GM19099 (cell line): ENCODE results near the gene TMCO6.
A peak's percentile ranks its signal among the peaks of the same experiment; 100 is the strongest.

ENCODE experiments used
- POLR2A ChIP-seq: IDR thresholded peaks from 3 replicates; pipeline ENCODE4 v1.6.1; 2011; ENCODE audit warnings: low read depth; ENCODE audit not compliant: insufficient read length; ENCODE audit errors: extremely low read depth

TMCO6 gene

GRCh38 chr5:140647042-140647419 is 7.8 kb downstream of the TMCO6 start:
- no peak for TF ChIP-seq POLR2A

- no peak for TF ChIP-seq POLR2A
These were observed 19.6 kb downstream of the TMCO6 start for GRCh38 chr5:140658870-140659269.

DNA sequence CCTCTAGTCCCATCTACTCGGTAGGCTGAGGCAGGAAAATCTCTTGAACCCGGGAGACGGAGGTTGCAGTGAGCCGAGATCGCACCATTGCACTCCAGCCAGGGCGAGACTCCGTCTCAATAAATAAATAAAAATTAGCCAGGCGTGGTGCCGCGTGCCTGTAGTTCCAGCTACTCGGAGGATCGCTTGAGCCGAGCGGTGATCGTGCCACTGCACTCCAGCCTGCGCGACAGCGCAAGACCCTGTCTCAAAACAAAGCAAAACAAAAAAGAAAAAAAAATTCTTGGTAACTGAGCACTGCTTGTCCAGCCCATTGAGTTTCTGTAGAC is 24.7 kb downstream of the TMCO6 start:
- no peak for TF ChIP-seq POLR2A

DNA sequence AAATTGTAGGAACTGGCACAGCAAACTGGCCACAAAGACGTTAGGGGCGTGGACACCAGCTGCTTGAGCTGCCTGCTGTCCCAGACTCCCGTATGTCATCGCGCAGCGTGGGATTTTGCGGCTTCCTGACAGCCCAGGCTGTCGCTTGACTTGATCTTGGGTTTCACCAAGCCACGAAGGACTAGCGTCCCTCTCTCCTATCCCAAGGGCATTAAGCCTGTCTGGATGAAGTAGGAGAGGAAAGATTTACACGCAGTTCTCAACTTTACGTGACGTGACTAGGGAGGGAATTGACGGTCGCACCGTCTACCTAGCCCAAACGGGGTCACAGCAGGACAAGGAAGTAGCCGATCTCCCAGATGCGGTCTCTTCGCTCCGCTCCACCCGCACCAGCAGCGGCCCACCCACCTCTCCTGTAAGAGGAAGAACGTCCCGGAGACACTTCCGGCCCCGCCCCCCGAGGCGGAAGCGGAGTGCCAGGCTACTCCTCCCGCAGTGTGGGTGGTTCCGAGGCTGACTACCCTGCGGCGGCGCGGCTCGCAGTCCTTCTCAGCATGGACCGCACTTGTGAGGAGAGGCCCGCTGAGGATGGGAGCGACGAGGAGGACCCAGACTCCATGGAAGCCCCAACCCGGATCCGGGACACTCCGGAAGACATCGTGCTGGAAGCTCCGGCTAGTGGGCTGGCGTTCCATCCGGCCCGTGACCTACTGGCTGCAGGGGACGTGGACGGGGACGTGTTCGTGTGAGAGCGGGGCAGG is 25.3 kb downstream of the TMCO6 start, which contains the start of gene WDR55:
Gene WDR55, plus strand, starts transcription at position 546 of the 761 bp plus-strand sequence. Its CDS starts 9 bp downstream, at position 555.
- peak; percentile 94 for TF ChIP-seq POLR2A

DNA sequence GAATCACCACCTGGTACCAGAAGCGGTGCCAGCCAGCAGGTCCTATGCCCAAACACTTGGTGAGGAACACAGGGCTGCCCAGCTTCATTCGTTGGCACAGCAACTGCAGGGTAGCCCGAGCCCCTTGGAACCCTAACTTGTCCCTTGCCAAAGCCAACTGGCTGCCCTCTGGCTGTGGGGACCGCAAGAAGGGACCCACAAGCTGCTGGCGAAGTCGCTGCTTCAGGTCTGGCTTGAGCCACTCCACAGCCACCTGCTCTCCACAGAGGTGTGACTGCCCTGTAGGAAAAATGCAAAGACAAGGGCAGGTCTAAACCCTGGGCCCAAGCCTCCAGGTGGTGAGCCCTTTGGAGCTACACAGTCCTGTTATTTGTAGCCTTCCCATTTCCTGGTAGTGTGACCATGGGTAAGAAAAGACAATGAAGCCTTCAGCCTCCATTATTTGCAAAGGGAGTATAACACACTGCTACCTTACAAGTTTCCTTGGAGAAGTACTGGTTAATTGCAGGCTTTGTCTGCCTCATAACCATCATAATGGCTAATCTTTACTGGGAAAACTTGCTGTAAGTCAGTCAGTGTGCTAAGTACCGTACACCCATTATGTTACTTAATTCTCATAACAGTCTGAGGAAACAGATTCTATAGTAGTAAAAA is 32.3 kb downstream of the TMCO6 start:
- TF ChIP-seq POLR2A, result no peak

GRCh38 chr5:140672455-140673186 is 33.4 kb downstream of the TMCO6 start:
- no peak for TF ChIP-seq POLR2A

DNA sequence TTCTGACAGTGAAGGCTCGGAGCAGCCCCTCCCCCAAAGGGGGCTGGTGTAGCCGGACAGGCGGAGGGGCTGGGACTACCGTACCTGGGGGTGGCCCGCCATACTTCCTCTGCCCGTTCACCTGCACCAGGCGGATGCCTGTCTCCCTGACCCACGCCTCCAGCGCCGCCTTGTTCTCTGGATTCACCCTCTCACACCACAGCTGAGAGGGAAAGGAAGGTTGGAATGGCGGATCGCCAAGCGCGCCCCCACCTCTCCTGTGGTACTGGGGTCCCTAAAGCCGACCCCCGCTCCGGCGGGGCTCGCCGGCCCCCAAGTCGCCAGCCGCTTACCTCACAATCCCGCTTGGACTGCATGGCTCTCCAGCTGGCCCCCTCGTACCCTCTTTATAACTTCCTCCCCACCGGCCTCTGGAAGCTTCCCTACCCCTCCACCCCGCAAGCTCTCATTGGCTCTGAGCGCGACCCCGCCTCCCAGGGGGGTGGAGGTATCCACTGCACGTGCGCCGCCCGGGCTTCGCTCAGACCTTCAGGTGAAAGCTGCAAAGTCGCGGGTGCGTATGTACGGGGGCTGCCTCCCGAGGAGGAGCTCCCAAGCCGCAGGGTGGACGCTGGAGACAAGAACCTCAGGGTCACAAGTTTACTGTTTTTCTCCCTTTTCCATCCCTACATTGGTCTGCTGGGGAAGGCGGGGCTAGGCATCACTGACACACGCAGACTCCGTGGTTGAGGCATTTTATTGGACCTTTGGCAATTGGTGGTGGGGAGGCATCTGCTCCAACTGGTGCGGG is 34.1 kb downstream of the TMCO6 start, which contains the start of gene DND1:
Gene DND1, minus strand, starts transcription at position 390 of the 790 bp plus-strand sequence. Its CDS starts 34 bp downstream, at position 356.
- TF ChIP-seq POLR2A, result no peak

GRCh38 chr5:140674211-140674610 is 35.0 kb downstream of the TMCO6 start:
- no peak for TF ChIP-seq POLR2A

DNA sequence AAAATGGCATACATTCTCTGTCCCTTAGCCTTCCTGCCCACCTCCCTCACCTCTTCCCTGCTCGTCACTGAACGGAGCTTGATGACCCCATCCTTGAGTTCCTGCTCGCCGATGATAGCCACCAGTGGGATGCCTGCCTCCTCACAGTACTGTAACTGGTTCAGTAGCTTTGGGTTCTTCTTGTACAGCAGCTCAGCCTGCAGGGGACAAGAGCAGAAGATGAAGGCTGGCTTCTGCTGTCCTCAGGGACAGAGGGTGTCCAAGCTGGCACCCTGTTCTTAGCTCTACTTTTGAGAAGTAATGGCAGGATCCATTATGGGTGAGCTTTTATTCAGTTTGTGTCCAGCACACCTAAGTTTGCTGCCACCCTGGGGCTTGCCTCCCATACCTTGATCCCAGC is 35.4 kb downstream of the TMCO6 start:
- TF ChIP-seq POLR2A, result no peak

- TF ChIP-seq POLR2A, result no peak
These were observed 38.7 kb downstream of the TMCO6 start for GRCh38 chr5:140677947-140678346.

DNA sequence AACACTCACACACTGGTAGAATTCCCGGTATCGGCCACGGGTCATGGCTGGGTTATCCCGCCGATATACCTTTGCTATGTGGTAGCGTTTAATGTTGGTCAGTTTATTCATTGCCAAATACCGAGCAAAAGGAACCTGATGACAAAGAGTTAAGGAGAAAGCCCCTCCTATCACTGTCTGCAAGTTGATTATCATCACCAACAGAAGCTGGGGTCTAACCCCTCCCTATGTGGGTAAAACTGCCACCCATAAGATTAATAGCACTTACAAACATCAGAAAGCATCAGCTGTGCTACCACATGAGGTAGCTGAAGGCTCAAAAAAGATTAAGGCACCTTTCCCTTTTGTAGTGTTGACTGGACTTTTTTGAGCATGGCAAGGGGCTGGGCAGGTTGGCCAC is 39.7 kb downstream of the TMCO6 start:
- no peak for TF ChIP-seq POLR2A

GRCh38 chr5:140690376-140690932 is 51.2 kb downstream of the TMCO6 start:
- no peak for TF ChIP-seq POLR2A

DNA sequence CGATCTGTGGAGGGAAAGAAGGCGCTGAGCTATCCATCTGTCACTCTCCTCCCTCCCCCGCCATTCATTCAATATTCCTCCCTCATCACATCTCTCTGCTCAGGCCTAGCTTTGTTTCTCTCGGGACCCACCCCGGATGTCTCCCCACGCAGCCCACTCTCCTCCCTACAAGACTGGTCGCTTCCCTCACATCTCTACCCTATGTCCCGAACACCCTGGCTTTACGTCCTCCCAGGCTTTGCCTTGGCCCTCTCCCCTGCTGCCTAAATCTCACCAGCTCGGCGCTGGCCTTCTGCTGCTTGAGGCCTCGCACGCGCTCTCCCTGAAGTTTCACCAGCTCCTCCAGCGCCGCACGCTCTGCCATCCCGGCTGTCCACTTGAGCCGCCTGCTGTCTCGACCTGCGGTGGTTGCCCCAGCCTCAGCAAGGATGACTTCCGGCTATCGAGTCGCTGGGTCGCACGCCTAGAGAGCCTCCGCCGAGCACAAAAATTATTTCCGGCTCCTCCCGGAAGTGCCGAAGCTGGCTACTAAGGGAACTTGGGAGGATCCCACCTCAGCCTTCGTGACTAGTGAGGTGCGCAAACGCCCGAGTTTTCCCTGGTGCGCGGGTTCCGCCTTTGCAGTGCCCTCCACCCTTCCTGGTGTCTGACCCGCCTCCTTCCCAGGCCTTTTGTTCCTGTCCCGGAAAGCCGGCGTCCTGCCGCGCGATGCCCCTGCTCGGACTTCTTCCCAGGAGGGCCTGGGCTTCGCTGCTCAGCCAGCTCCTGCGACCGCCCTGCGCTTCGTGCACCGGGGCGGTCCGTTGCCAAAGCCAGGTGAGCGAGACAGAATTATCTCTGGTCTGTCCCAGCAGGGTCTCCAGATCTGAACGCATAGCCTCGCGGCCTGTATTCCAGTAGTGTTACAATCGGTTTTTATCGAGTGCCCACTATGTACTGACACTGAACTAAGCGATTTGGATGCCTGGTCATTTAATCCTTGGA is 52.0 kb downstream of the TMCO6 start, which contains the start of the genes HARS1 and HARS2:
Gene HARS1, minus strand, starts transcription at position 430 of the 984 bp plus-strand sequence. Its CDS starts 66 bp downstream, at position 364.
Gene HARS2, plus strand, starts transcription at position 515 of the 984 bp plus-strand sequence. Its CDS starts 194 bp downstream, at position 709.
- peak; percentile 97 for TF ChIP-seq POLR2A

DNA sequence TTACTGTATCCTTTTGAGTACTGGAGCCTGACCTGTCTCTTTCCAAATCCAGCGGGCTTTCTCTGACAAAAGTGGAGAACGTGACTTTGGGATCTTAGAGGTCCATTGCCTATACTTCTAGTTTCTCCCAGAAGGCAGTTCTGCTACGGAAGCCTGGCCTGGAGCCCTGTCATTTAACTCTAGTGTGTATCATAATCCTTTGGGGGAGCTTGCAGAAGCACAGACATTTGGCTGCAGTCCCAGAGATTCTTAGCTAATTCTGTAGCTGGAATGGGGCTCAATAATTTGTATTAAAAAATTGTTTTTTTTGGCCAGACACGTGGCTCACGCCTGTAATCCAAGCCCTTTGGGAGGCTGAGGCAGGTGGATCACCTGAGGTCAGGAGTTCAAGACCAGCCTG is 55.0 kb downstream of the TMCO6 start:
- TF ChIP-seq POLR2A, result no peak
